ENCODE data around the gene FRMD5. TPM values are rescaled to one million over a fixed set of nuclear protein-coding genes. Genes with fewer than 3 reads are reported as not detected.

Gene FRMD5
- total and polyA plus RNA-seq, 2 donors from 2014 or later: 0.32 to 0.41 TPM

- H3K9me3 ChIP-seq (ENCODE audit: control insufficient read depth in 2 of 3, insufficient read depth in 1 of 3, low read length in 3 of 3): no peaks in the 10 kb centered on the region
- H3K27ac ChIP-seq (ENCODE audit: low read depth in 2 of 2, low read length in 2 of 2): no peak overlapping the region
- DNase-seq (no peak), FAIRE-seq (no peak)
- TF ChIP-seq CTCF (IDR thresholded peaks at IDR 0.05; ENCODE audit: borderline replicate concordance, extremely low read depth, insufficient read depth): no peak
- no peaks in the 10 kb centered on the region for H3K27me3 ChIP-seq (ENCODE audit: control insufficient read depth, insufficient read depth, low read length)
- H3K36me3 ChIP-seq (ENCODE audit: control insufficient read depth in 2 of 3, insufficient read depth in 3 of 3, low read length in 3 of 3): no peaks in the 10 kb centered on the region
- no peaks in the 10 kb centered on the region for H3K4me1 ChIP-seq (ENCODE audit: control insufficient read depth in 2 of 3, insufficient read depth in 2 of 3, low read depth in 1 of 3, low read length in 3 of 3)
- H3K9ac ChIP-seq (ENCODE audit: low read length in 3 of 3): no peak overlapping the region
- H3K4me3 ChIP-seq (ENCODE audit: low read length in 3 of 3): no peak overlapping the region
- intact Hi-C loops (cut with DNase I): no loop called here
These were observed 205.1 kb downstream of the FRMD5 start for GRCh38 chr15:43989938-43990337.

- FAIRE-seq: no peak
These were observed 206.2 kb downstream of the FRMD5 start for GRCh38 chr15:43988900-43989299.

GRCh38 chr15:43987924-43988323 lies 207.1 kb downstream of the FRMD5 start:
- Histone ChIP-seq H3K27me3 (ENCODE audit: control insufficient read depth, insufficient read depth, low read length) (no peaks in the 10 kb centered on the region), H3K36me3 (ENCODE audit: control insufficient read depth in 2 of 3, insufficient read depth in 3 of 3, low read length in 3 of 3) (no peaks in the 10 kb centered on the region), H3K9me3 (ENCODE audit: control insufficient read depth in 2 of 3, insufficient read depth in 1 of 3, low read length in 3 of 3) (no peaks in the 10 kb centered on the region), H3K4me3 (ENCODE audit: low read length in 3 of 3) (no peak overlapping the region), H3K4me1 (ENCODE audit: control insufficient read depth in 2 of 3, insufficient read depth in 2 of 3, low read depth in 1 of 3, low read length in 3 of 3) (no peaks in the 10 kb centered on the region), H3K27ac (ENCODE audit: low read depth in 2 of 2, low read length in 2 of 2) (no peak overlapping the region), H3K9ac (ENCODE audit: low read length in 3 of 3) (no peak overlapping the region)
- DNase-seq (no peak), FAIRE-seq (no peak)
- intact Hi-C loops (cut with DNase I): no loop called here
- no peak for TF ChIP-seq CTCF (IDR thresholded peaks at IDR 0.05; ENCODE audit: borderline replicate concordance, extremely low read depth, insufficient read depth)

More at GRCh38 chr15:43988900-43989299, 206.2 kb downstream of the FRMD5 start:
- Histone ChIP-seq H3K9me3 (ENCODE audit: control insufficient read depth in 2 of 3, insufficient read depth in 1 of 3, low read length in 3 of 3) (no peaks in the 10 kb centered on the region), H3K9ac (ENCODE audit: low read length in 3 of 3) (no peak overlapping the region), H3K27ac (ENCODE audit: low read depth in 2 of 2, low read length in 2 of 2) (no peak overlapping the region), H3K4me1 (ENCODE audit: control insufficient read depth in 2 of 3, insufficient read depth in 2 of 3, low read depth in 1 of 3, low read length in 3 of 3) (no peaks in the 10 kb centered on the region), H3K4me3 (ENCODE audit: low read length in 3 of 3) (no peak overlapping the region), H3K36me3 (ENCODE audit: control insufficient read depth in 2 of 3, insufficient read depth in 3 of 3, low read length in 3 of 3) (no peaks in the 10 kb centered on the region), H3K27me3 (ENCODE audit: control insufficient read depth, insufficient read depth, low read length) (no peaks in the 10 kb centered on the region)
- intact Hi-C loops (cut with DNase I): no loop called here
- no peak for TF ChIP-seq CTCF (IDR thresholded peaks at IDR 0.05; ENCODE audit: borderline replicate concordance, extremely low read depth, insufficient read depth)
- no peak for DNase-seq
